Neuronal stem cell (in vitro differentiated cells): ENCODE results near the gene SYNJ1.

Experiments
- DNase-seq: peaks from one replicate; pipeline ENCODE4 v3.0.0-alpha.2; 2013; ENCODE audit warnings: low spot score
- H2AFZ ChIP-seq: one replicate; pipeline ENCODE4 v1.6.1; 2013; ENCODE audit warnings: mild to moderate bottlenecking, low read length, inconsistent platforms
- H2AK5ac ChIP-seq: 2 replicates; pipeline ENCODE4 v1.6.1; 2013; ENCODE audit warnings: low read depth, mild to moderate bottlenecking, inconsistent platforms, low read length, moderate library complexity, mixed read lengths
- H2BK120ac ChIP-seq: 2 replicates; pipeline ENCODE4 v1.6.1; 2013; ENCODE audit warnings: low read depth, mild to moderate bottlenecking, inconsistent platforms, low read length, moderate library complexity, mixed read lengths
- H2BK12ac ChIP-seq: one replicate; pipeline ENCODE4 v1.6.1; 2013; ENCODE audit warnings: low read length, inconsistent platforms
- H2BK15ac ChIP-seq: 2 replicates; pipeline ENCODE4 v1.6.1; 2013; ENCODE audit warnings: mild to moderate bottlenecking, low read length, inconsistent platforms, mixed read lengths
- H2BK5ac ChIP-seq: one replicate; pipeline ENCODE4 v1.6.1; 2013; ENCODE audit warnings: inconsistent platforms, mild to moderate bottlenecking, low read length, moderate library complexity
- H3K14ac ChIP-seq: one replicate; pipeline ENCODE4 v1.6.1; 2013; ENCODE audit warnings: low read length, inconsistent platforms
- H3K18ac ChIP-seq: 2 replicates; pipeline ENCODE4 v1.6.1; 2013; ENCODE audit warnings: low read length, inconsistent platforms
- H3K23ac ChIP-seq: 2 replicates; pipeline ENCODE4 v1.6.1; 2013; ENCODE audit warnings: low read depth, mild to moderate bottlenecking, mixed read lengths, low read length, inconsistent platforms; ENCODE audit not compliant: poor library complexity
- H3K27ac ChIP-seq: replicated peaks from 3 replicates; pipeline ENCODE4 v1.5.1; 2013; ENCODE audit warnings: low read length, inconsistent platforms
- H3K27me3 ChIP-seq, 3 experiments: 2 replicates each; pipeline ENCODE4 v1.6.1; 2013; ENCODE audit warnings: low read length in 3 of 3, mild to moderate bottlenecking in 2 of 3, inconsistent platforms in 1 of 3, low read depth in 1 of 3, mixed read lengths in 1 of 3, moderate library complexity in 1 of 3; ENCODE audit not compliant: control insufficient read depth in 3 of 3, insufficient read depth in 3 of 3
- H3K36me3 ChIP-seq, 2 donors: replicated peaks in 1 of 2; 2 replicates each; pipeline ENCODE4 v1.6.1; 2013; ENCODE audit warnings: low read length in 2 of 2; ENCODE audit not compliant: control insufficient read depth in 2 of 2, insufficient read depth in 2 of 2
- H3K4ac ChIP-seq: 2 replicates; pipeline ENCODE4 v1.6.1; 2013; ENCODE audit warnings: inconsistent platforms, mild to moderate bottlenecking, low read length, moderate library complexity
- H3K4me1 ChIP-seq, 2 donors: 1 replicate in 1 of 2; 2 replicates in 1 of 2; pipeline ENCODE4 v1.6.1; 2013; ENCODE audit warnings: low read length in 2 of 2, low read depth in 1 of 2; ENCODE audit not compliant: control insufficient read depth in 2 of 2, insufficient read depth in 1 of 2
- H3K4me2 ChIP-seq: one replicate; pipeline ENCODE4 v1.6.1; 2013; ENCODE audit warnings: mild to moderate bottlenecking, low read length, inconsistent platforms; ENCODE audit not compliant: insufficient read depth, poor library complexity, severe bottlenecking
- H3K4me3 ChIP-seq, 2 donors: 2 replicates each; pipeline ENCODE4 v1.5.1; 2013; ENCODE audit warnings: low read length in 2 of 2, mild to moderate bottlenecking in 2 of 2, inconsistent platforms in 1 of 2, moderate library complexity in 1 of 2
- H3K79me1 ChIP-seq: one replicate; pipeline ENCODE4 v1.6.1; 2013; ENCODE audit warnings: low read depth, mild to moderate bottlenecking, inconsistent platforms, low read length, moderate library complexity
- H3K9ac ChIP-seq: one replicate; pipeline ENCODE4 v1.6.1; 2013; ENCODE audit warnings: mild to moderate bottlenecking, low read depth, low read length, inconsistent platforms; ENCODE audit not compliant: poor library complexity
- H3K9me3 ChIP-seq, 2 donors: replicated peaks in 1 of 2; 2 replicates each; pipeline versions ENCODE3 to v1.6.1; 2013; ENCODE audit warnings: low read length in 2 of 2, mild to moderate bottlenecking in 2 of 2, inconsistent platforms in 1 of 2, low read depth in 1 of 2, mixed read lengths in 1 of 2, moderate library complexity in 1 of 2; ENCODE audit not compliant: control insufficient read depth in 2 of 2, insufficient read depth in 1 of 2
- H4K8ac ChIP-seq: one replicate; pipeline ENCODE4 v1.6.1; 2013; ENCODE audit warnings: low read depth, mild to moderate bottlenecking, inconsistent platforms, low read length, moderate library complexity
- H4K91ac ChIP-seq: one replicate; pipeline ENCODE4 v1.6.1; 2013; ENCODE audit warnings: low read length, low read depth, mild to moderate bottlenecking, inconsistent platforms; ENCODE audit not compliant: poor library complexity
- WGBS, 2 donors: extraction: QIAGEN DNeasy Blood & Tissue Kit; methylation state at CpG; one replicate each; pipeline ENCODE4 v1.1.7; 2013; ENCODE audit warnings: missing lambda C conversion rate in 2 of 2, mixed read lengths in 1 of 2; ENCODE audit not compliant: insufficient read length in 2 of 2, insufficient replicate concordance in 1 of 2; ENCODE audit errors: extremely low coverage in 2 of 2; 5-methylcytosine and 5-hydroxymethylcytosine counted together

Gene SYNJ1

DNA sequence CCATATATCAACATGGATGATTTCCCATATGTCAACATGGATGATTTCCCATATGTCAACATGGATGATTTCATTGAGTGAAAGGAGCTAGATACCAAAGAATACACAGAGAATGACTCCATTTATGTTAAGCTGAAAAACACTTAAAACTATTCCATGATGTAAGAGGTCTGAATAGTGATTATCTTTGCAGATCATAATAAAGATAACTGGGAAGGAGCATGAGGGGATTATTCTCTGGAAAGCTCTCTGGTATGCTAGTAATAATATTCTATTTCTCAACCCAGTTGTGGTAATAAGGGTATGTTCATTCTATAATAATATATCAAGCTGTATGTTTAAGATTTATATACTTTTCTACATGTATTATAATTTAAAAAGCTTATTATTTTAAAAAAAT, 14.1 kb downstream of the SYNJ1 start:
- no peaks in the 10 kb centered on the region for H3K79me1 ChIP-seq
- H3K27ac ChIP-seq: no peak overlapping the region
- no peaks in the 10 kb centered on the region for H3K27me3 ChIP-seq
- no peak overlapping the region for H3K4me2 ChIP-seq
- H3K4me1 ChIP-seq: peaks cover 6 to 7% of the 10 kb centered on the region in 2 donors
- H3K9ac ChIP-seq: no peak overlapping the region
- H3K23ac ChIP-seq: no peak overlapping the region
- no peak overlapping the region for H4K91ac ChIP-seq
- H2BK15ac ChIP-seq: no peak overlapping the region
- no peak overlapping the region for H3K4ac ChIP-seq
- H2AFZ ChIP-seq: no peak overlapping the region
- no peak overlapping the region for H3K4me3 ChIP-seq
- no peak overlapping the region for H2AK5ac ChIP-seq
- H3K9me3 ChIP-seq: peaks cover 0 to 4% of the 10 kb centered on the region in 2 donors
- DNase-seq: no peak
- H3K18ac ChIP-seq: no peak overlapping the region
- no peak overlapping the region for H2BK5ac ChIP-seq
- no peak overlapping the region for H4K8ac ChIP-seq
- no peak overlapping the region for H2BK12ac ChIP-seq
- H2BK120ac ChIP-seq: no peak overlapping the region
- H3K14ac ChIP-seq: no peak overlapping the region
- no peaks in the 10 kb centered on the region for H3K36me3 ChIP-seq

DNA sequence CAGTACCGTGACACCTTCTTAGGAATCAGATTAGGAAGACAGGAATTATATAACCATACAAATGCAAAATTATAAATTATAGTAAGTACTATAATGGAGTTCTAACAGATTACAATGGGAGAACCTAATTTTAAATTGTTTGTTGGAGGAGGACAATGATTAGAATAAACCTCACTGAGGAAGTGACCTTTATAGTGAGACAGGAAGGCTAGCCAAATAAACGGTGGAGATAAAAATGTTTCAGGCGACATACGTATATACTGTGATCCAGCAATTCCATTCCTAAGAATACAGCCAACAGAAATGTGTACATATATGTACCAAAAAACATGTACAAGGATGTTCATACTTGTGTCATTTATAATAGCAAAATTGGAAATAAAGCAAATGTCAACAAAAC, 15.2 kb downstream of the SYNJ1 start:
- Histone ChIP-seq H2AK5ac (no peak overlapping the region), H2BK5ac (no peak overlapping the region), H3K9ac (no peak overlapping the region), H4K8ac (no peak overlapping the region), H3K27ac (no peak overlapping the region), H2AFZ (no peak overlapping the region), H3K18ac (no peak overlapping the region), H3K4me2 (no peak overlapping the region), H2BK15ac (no peak overlapping the region), H3K4me1 (peaks cover 1 to 3% of the 10 kb centered on the region in 2 donors), H3K27me3 (no peaks in the 10 kb centered on the region), H3K36me3 (no peaks in the 10 kb centered on the region), H3K23ac (no peak overlapping the region), H3K79me1 (no peaks in the 10 kb centered on the region), H2BK120ac (no peak overlapping the region), H3K4ac (no peak overlapping the region), H3K9me3 (peaks cover 0 to 4% of the 10 kb centered on the region in 2 donors), H2BK12ac (no peak overlapping the region), H3K14ac (no peak overlapping the region), H4K91ac (no peak overlapping the region), H3K4me3 (no peak overlapping the region)
- no CpG with 5 or more reads among the region's 4 CpGs for WGBS, 2 donors
- DNase-seq: no peak

DNA sequence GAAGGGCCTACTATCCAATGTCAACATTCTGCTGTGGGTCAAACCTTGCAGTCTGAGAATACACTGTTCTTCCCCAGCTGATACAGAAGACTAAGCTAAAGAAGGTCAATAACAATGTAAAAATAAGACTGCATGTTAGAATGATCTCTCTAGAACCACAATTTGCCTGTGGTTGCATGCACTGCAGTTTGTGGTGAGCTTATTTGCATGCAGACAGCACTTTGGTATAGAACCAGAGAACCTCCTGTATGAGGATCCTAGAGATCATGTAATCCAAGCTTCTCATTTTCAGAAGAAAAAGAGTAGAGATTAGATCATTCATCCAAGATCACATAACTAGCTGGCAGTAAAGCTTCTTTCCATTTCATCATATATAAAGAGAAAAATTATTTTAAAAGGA, 15.8 kb downstream of the SYNJ1 start:
- Histone ChIP-seq H3K4me2 (no peak overlapping the region), H3K4me1 (no peaks in the 10 kb centered on the region), H2AFZ (no peak overlapping the region), H2AK5ac (no peak overlapping the region), H3K4me3 (no peak overlapping the region), H3K27ac (no peak overlapping the region), H3K9me3 (peaks cover 0 to 4% of the 10 kb centered on the region in 2 donors), H4K8ac (no peak overlapping the region), H2BK15ac (no peak overlapping the region), H2BK5ac (no peak overlapping the region), H4K91ac (no peak overlapping the region), H3K9ac (no peak overlapping the region), H3K36me3 (no peaks in the 10 kb centered on the region), H3K4ac (no peak overlapping the region), H3K23ac (no peak overlapping the region), H3K14ac (no peak overlapping the region), H2BK12ac (no peak overlapping the region), H3K18ac (no peak overlapping the region), H2BK120ac (no peak overlapping the region), H3K79me1 (no peaks in the 10 kb centered on the region), H3K27me3 (no peaks in the 10 kb centered on the region)
- no peak for DNase-seq

DNA sequence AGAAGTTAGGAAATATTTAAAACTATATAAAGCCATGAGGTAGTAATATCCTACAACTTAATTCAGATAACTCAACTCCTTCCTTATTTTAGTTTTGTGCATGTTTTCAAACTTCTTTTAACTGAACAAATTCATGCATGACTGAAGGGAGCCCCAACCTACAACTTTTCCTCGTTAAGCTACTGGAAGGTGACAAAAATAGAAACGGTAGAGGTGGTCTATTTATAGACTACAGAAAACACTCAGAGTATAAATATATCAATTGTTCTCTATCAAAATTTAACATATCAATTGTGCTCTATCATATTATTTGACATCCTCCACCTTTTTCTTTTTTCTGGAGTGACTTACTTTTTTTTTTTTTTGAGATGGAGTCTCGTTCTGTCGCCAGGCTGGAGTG, 16.8 kb downstream of the SYNJ1 start:
- H3K27ac ChIP-seq: no peak overlapping the region
- no peak overlapping the region for H2AK5ac ChIP-seq
- H3K27me3 ChIP-seq: no peaks in the 10 kb centered on the region
- no peak overlapping the region for H3K4me2 ChIP-seq
- no peak overlapping the region for H3K4ac ChIP-seq
- H3K4me3 ChIP-seq: no peak overlapping the region
- no peaks in the 10 kb centered on the region for H3K9me3 ChIP-seq
- H4K91ac ChIP-seq: no peak overlapping the region
- no peaks in the 10 kb centered on the region for H3K4me1 ChIP-seq
- no peaks in the 10 kb centered on the region for H3K36me3 ChIP-seq
- H2BK15ac ChIP-seq: no peak overlapping the region
- DNase-seq: no peak
- no peak overlapping the region for H3K14ac ChIP-seq
- H2AFZ ChIP-seq: no peak overlapping the region
- no peak overlapping the region for H3K23ac ChIP-seq
- no peaks in the 10 kb centered on the region for H3K79me1 ChIP-seq
- no peak overlapping the region for H2BK120ac ChIP-seq
- no CpG with 5 or more reads among the region's 4 CpGs for WGBS, 2 donors
- no peak overlapping the region for H3K9ac ChIP-seq
- H2BK5ac ChIP-seq: no peak overlapping the region
- no peak overlapping the region for H4K8ac ChIP-seq
- H3K18ac ChIP-seq: no peak overlapping the region
- no peak overlapping the region for H2BK12ac ChIP-seq
